Progenitor cell of endocrine pancreas (in vitro differentiated cells): Measurements from ENCODE around the gene PRSS8. TPM values are rescaled to one million over a fixed set of nuclear protein-coding genes. Genes with fewer than 3 reads are reported as not detected.

Source experiments
- DNase-seq: peaks from one replicate; pipeline ENCODE4 v3.0.0; 2021; ENCODE audit warnings: low spot score; ENCODE audit not compliant: unreplicated experiment
- H3K27ac Mint-ChIP-seq: 2 replicates; pipeline ENCODE4 v1.8.0; 2021; ENCODE audit warnings: mild to moderate bottlenecking, moderate library complexity, mixed read lengths
- H3K27me3 Mint-ChIP-seq: 2 replicates; pipeline ENCODE4 v1.8.0; 2021; ENCODE audit warnings: mixed read lengths
- H3K36me3 Mint-ChIP-seq: 2 replicates; pipeline ENCODE4 v1.8.0; 2022; ENCODE audit warnings: mixed read lengths; ENCODE audit not compliant: insufficient read depth
- H3K4me1 Mint-ChIP-seq: 2 replicates; pipeline ENCODE4 v1.8.0; 2021; ENCODE audit warnings: low read depth, mixed read lengths
- H3K4me3 Mint-ChIP-seq: 2 replicates; pipeline ENCODE4 v1.8.0; 2021; ENCODE audit warnings: low read depth, mild to moderate bottlenecking, moderate library complexity, mixed read lengths
- H3K9me3 Mint-ChIP-seq: 2 replicates; pipeline ENCODE4 v1.8.0; 2021; ENCODE audit warnings: low read depth, mixed read lengths
- CTCF ChIP-seq: fragments of 200-600 bp; sonication (generic); IDR thresholded peaks from one replicate; pipeline ENCODE4 v1.5.0; 2021; ENCODE audit warnings: antibody characterized with exemption, mild to moderate bottlenecking; ENCODE audit not compliant: unreplicated experiment
- long read RNA-seq: library from polyadenylated mRNA; unstranded; transcript quantifications from one replicate; pipeline ENCODE4 v2.0.0, GENCODE V29; 2020
- total RNA-seq: library from RNA; stranded (reverse); gene quantifications from 2 replicates; pipeline ENCODE4 v1.2.1, GENCODE V29; 2021

The PRSS8 gene
- total RNA-seq: 107 and 111 TPM in 2 replicates
- long read RNA-seq, partial matches to known transcripts: 3 of 122 reads
- long read RNA-seq, other reads (novel, unspliced or antisense): 119 of 122 reads

GRCh38 chr16:31135535-31136286, at the start of gene PRSS8:
Gene PRSS8 (minus strand): TSS chr16:31135727. CDS start chr16:31135498, 229 bp downstream.
- DNase-seq: peak; percentile 66
- Mint-ChIP-seq H3K27me3 (no peaks in the 10 kb centered on the region), H3K27ac (peak within 1 kb of the TSS; percentile 98), H3K36me3 (peaks cover 12% of the 10 kb centered on the region), H3K9me3 (no peaks in the 10 kb centered on the region), H3K4me3 (peak within 1 kb of the TSS; percentile 91), H3K4me1 (peaks cover 47% of the 10 kb centered on the region)
- TF ChIP-seq CTCF: no peak

- Mint-ChIP-seq H3K36me3 (peaks cover 56% of the 10 kb centered on the region), H3K27me3 (no peaks in the 10 kb centered on the region)
- no peak for DNase-seq
Observed at GRCh38 chr16:31184888-31185287, 49.4 kb upstream of the PRSS8 start.

GRCh38 chr16:31183432-31184428, 48.2 kb upstream of the PRSS8 start:
- peaks cover 47% of the 10 kb centered on the region for H3K36me3 Mint-ChIP-seq
- no peak for TF ChIP-seq CTCF
- H3K4me1 Mint-ChIP-seq: peaks cover 21% of the 10 kb centered on the region

More at GRCh38 chr16:31184888-31185287, 49.4 kb upstream of the PRSS8 start:
- H3K27ac Mint-ChIP-seq: peak overlapping the region; percentile 57
- H3K9me3 Mint-ChIP-seq: no peaks in the 10 kb centered on the region
- TF ChIP-seq CTCF: no peak
- H3K4me1 Mint-ChIP-seq: peaks cover 21% of the 10 kb centered on the region
- no peak overlapping the region for H3K4me3 Mint-ChIP-seq

GRCh38 chr16:31182391-31182790, 46.9 kb upstream of the PRSS8 start:
- Mint-ChIP-seq H3K4me3 (peak overlapping the region; percentile 96), H3K27ac (peak overlapping the region; percentile 88), H3K9me3 (no peaks in the 10 kb centered on the region), H3K36me3 (peaks cover 36% of the 10 kb centered on the region), H3K27me3 (no peaks in the 10 kb centered on the region), H3K4me1 (peaks cover 21% of the 10 kb centered on the region)
- TF ChIP-seq CTCF: no peak
- DNase-seq: no peak

More at GRCh38 chr16:31183432-31184428, 48.2 kb upstream of the PRSS8 start:
- Mint-ChIP-seq H3K4me3 (peak overlapping the region; percentile 96), H3K9me3 (no peaks in the 10 kb centered on the region), H3K27ac (peak overlapping the region; percentile 46), H3K27me3 (no peaks in the 10 kb centered on the region)
- DNase-seq: no peak
